PC-9 (cell line): ENCODE results near the gene ABCA1. TPM values are rescaled to one million over a fixed set of nuclear protein-coding genes. Genes with fewer than 3 reads are reported as not detected.
"Not testable (repeated sequence)": the region's sequence is repeated elsewhere in the genome, so short reads cannot be mapped to it uniquely, and the experiment has no call there.

ENCODE experiments used
- BruUV-seq: library from RNA; stranded (reverse); fragments of 400-500 nt; replicated peaks from 2 replicates; lab custom pipeline; 2021; lab: Mats Ljungman, UMichigan
- CTCF ChIA-PET: fragments of 300-600 bp; sonication (Branson Sonifier 250); formaldehyde crosslinking; loops from one replicate; lab custom pipeline; 2022; ENCODE audit warnings: antibody characterized with exemption; lab: Charles Lee
- POLR2A ChIA-PET: fragments of 300-600 bp; sonication (Branson Sonifier 250); formaldehyde crosslinking; loops from one replicate; lab custom pipeline; 2022; ENCODE audit warnings: antibody characterized with exemption; ENCODE audit not compliant: unreplicated experiment; lab: Charles Lee
- DNase-seq, 2 experiments: peaks; one replicate each; pipeline versions ENCODE4 v3.0.0 to v3.0.0-alpha.2; 2015 to 2022; ENCODE audit warnings: mixed read lengths in 1 of 2
- H2AFZ ChIP-seq: fragments of 200-600 bp; sonication (generic); 2 replicates; pipeline ENCODE4 v1.8.1; 2017; ENCODE audit warnings: antibody characterized with exemption
- H3F3A ChIP-seq: fragments of 200-600 bp; sonication (generic); 2 replicates; pipeline ENCODE4 v1.8.1; 2017; ENCODE audit warnings: antibody characterized with exemption, mild to moderate bottlenecking, low read depth; ENCODE audit not compliant: insufficient read depth
- H3K27ac ChIP-seq: fragments of 200-600 bp; sonication (generic); 2 replicates; pipeline ENCODE4 v1.6.1; 2016; ENCODE audit warnings: mixed run types
- H3K27me3 ChIP-seq: fragments of 200-600 bp; sonication (generic); 2 replicates; pipeline ENCODE4 v1.6.1; 2016; ENCODE audit warnings: low read depth, mixed run types; ENCODE audit not compliant: insufficient read depth
- H3K36me3 ChIP-seq: fragments of 200-600 bp; sonication (generic); 2 replicates; pipeline ENCODE4 v1.6.1; 2016; ENCODE audit warnings: low read depth, mixed run types
- H3K4me1 ChIP-seq: fragments of 200-600 bp; sonication (generic); replicated peaks from 2 replicates; pipeline ENCODE4 v1.6.1; 2016; ENCODE audit warnings: mixed run types; ENCODE audit not compliant: insufficient read depth
- H3K4me2 ChIP-seq: fragments of 200-600 bp; sonication (generic); 2 replicates; pipeline ENCODE4 v1.6.1; 2017; ENCODE audit warnings: mixed run types
- H3K4me3 ChIP-seq: fragments of 200-600 bp; sonication (generic); 2 replicates; pipeline ENCODE4 v1.6.1; 2016; ENCODE audit warnings: mixed run types
- H3K79me2 ChIP-seq: fragments of 200-600 bp; sonication (generic); 2 replicates; pipeline ENCODE4 v1.6.1; 2017; ENCODE audit warnings: low read depth, mixed run types
- H3K9me2 ChIP-seq: fragments of 200-600 bp; sonication (generic); 2 replicates; pipeline ENCODE4 v1.8.1; 2017; ENCODE audit warnings: mild to moderate bottlenecking; ENCODE audit not compliant: insufficient read depth
- H3K9me3 ChIP-seq: fragments of 200-600 bp; sonication (generic); 2 replicates; pipeline ENCODE4 v1.8.1; 2016; ENCODE audit warnings: low read depth; ENCODE audit not compliant: insufficient read depth
- H4K20me1 ChIP-seq: fragments of 200-600 bp; sonication (generic); 2 replicates; pipeline ENCODE4 v1.8.1; 2017; ENCODE audit not compliant: insufficient read depth
- EZH2 ChIP-seq: fragments of 200-600 bp; sonication (generic); IDR thresholded peaks from 2 replicates; pipeline ENCODE4 v1.8.0; 2017; ENCODE audit warnings: antibody characterized with exemption, low read depth
- intact Hi-C: fragments of 100-400 bp; cut with micrococcal nuclease; formaldehyde crosslinking; loops from one replicate; pipeline ENCODE4 v1.10.0; 2022; ENCODE audit not compliant: unreplicated experiment
- total RNA-seq: library from RNA; stranded (reverse); gene quantifications from 2 replicates; pipeline ENCODE4 v1.2.3, GENCODE V29; 2021
- TF ChIP-seq, protein P1 (sequence below): fragments of 200-600 bp; sonication (generic); conservative IDR thresholded peaks from 2 replicates; pipeline ENCODE4 v1.6.1; 2017; ENCODE audit warnings: mixed run types, antibody characterized with exemption, mild to moderate bottlenecking, moderate library complexity

Gene ABCA1
- total RNA-seq, 1 experiment from 2014 or later, result 38.3 TPM

DNA sequence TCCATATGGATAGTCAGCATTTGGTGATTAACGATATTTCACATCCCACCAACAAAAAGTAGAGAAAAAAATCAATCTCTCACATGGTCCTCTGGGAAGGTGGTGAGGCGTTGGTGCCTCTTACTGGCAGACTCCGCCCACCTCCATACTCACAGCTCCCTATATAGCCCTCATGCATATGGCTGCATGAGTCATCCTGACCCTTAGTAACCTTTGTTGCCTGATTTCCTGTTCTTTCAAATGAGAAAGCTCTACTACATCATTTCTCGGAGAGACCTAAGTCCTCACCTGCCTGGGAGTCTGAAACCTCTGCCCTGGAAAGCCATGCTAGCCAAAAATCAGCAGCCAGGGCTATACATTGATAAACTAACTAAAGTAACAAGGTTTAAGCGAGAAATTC is 33.3 kb upstream of the ABCA1 start:
- no peaks in the 10 kb centered on the region for H3K27me3 ChIP-seq
- POLR2A ChIA-PET, result interaction anchor here (0.7 kb wide), 2 partner anchors 60 to 887 kb away, joined by 4 read pairs; no protein-coding TSS in a partner anchor
- peak overlapping the region; percentile 59 for H3K4me2 ChIP-seq
- peak overlapping the region; percentile 80 for H3K27ac ChIP-seq
- no peaks in the 10 kb centered on the region for H3K9me3 ChIP-seq
- H3K9me2 ChIP-seq, result no peaks in the 10 kb centered on the region
- no peaks in the 10 kb centered on the region for H4K20me1 ChIP-seq
- intact Hi-C loops, result loop anchor here (10.0 kb wide), 1 partner anchor 284 kb away; the partner anchor contains the start of gene SLC44A1
- no peaks in the 10 kb centered on the region for H3K79me2 ChIP-seq
- DNase-seq, result peak; percentile 53 to 90
- peak overlapping the region; percentile 11; the same call in 1 of the 2 replicates for H2AFZ ChIP-seq
- peaks cover 22% of the 10 kb centered on the region for H3K4me1 ChIP-seq
- CTCF ChIA-PET, result no interaction called here
- TF ChIP-seq EZH2, result no peak
- TF ChIP-seq, protein P1, sequence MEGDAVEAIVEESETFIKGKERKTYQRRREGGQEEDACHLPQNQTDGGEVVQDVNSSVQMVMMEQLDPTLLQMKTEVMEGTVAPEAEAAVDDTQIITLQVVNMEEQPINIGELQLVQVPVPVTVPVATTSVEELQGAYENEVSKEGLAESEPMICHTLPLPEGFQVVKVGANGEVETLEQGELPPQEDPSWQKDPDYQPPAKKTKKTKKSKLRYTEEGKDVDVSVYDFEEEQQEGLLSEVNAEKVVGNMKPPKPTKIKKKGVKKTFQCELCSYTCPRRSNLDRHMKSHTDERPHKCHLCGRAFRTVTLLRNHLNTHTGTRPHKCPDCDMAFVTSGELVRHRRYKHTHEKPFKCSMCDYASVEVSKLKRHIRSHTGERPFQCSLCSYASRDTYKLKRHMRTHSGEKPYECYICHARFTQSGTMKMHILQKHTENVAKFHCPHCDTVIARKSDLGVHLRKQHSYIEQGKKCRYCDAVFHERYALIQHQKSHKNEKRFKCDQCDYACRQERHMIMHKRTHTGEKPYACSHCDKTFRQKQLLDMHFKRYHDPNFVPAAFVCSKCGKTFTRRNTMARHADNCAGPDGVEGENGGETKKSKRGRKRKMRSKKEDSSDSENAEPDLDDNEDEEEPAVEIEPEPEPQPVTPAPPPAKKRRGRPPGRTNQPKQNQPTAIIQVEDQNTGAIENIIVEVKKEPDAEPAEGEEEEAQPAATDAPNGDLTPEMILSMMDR, result no peak
- no TSS peak for BruUV-seq
- peaks cover 8% of the 10 kb centered on the region; the same call in 1 of the 2 replicates for H3F3A ChIP-seq
- no peak overlapping the region for H3K4me3 ChIP-seq
- no peaks in the 10 kb centered on the region for H3K36me3 ChIP-seq

DNA sequence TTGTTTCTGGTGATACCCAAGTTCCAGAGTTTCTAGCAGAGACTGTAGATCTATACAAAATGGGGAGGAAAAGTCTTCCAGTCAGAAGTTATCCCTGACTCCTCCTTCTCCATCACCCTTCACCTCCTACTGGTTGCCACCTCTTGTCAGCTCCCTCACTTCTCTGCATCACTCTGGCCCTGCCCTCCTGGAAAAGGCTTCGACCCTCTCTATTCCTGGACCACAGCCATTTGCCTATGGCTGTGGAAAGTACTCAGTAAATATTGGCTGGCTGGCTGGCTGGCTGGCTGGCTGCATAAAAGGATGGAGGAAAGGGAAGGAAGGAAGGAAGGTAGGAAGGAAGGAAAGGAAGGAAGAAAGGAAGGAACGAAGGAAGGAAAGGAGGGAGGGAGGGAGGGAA is 32.7 kb upstream of the ABCA1 start:
- no peaks in the 10 kb centered on the region for H3K36me3 ChIP-seq
- peaks cover 8% of the 10 kb centered on the region; the same call in 1 of the 2 replicates for H3F3A ChIP-seq
- TF ChIP-seq, protein P1, result no peak
- no peak for TF ChIP-seq EZH2
- 0 out of 2 replicates have a peak overlapping the region, but pooled peaks have one; percentile 7 for H3K4me2 ChIP-seq
- H3K9me3 ChIP-seq, result no peaks in the 10 kb centered on the region
- no peak overlapping the region for H2AFZ ChIP-seq
- no peaks in the 10 kb centered on the region for H4K20me1 ChIP-seq
- CTCF ChIA-PET, result no interaction called here
- no peaks in the 10 kb centered on the region for H3K27me3 ChIP-seq
- no peak overlapping the region for H3K4me3 ChIP-seq
- no peaks in the 10 kb centered on the region for H3K9me2 ChIP-seq
- peak overlapping the region; percentile 80; the same call in 1 of the 2 replicates for H3K27ac ChIP-seq
- DNase-seq, result no peak
- H3K4me1 ChIP-seq, result peaks cover 22% of the 10 kb centered on the region
- no peaks in the 10 kb centered on the region for H3K79me2 ChIP-seq
- POLR2A ChIA-PET, result interaction anchor here (0.6 to 0.7 kb wide), 2 partner anchors 60 to 167 kb away, joined by 3 to 4 read pairs; no protein-coding TSS in a partner anchor
- intact Hi-C loops, result loop anchor here (10.0 kb wide), 1 partner anchor 284 kb away; the partner anchor contains the start of gene SLC44A1
- BruUV-seq, result TSS peak; percentile 36

DNA sequence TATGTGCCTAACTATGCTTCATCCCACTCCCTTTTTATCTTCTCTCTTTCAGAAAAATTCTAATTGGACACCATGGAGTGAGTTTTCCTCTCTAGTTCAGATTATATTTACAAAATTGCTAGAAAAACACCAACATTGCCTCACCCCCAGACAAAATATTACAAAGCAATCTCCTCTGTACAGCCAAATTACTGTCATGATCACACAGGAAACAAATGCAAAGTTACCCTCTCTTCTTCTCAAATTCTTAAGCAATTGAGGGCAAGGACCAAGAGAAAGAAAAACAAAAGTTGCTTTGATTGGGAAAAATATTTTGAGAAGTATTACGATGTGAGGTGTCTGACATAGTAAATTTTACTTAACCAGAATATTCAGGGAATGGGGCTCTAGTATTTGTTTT is 30.8 kb upstream of the ABCA1 start:
- intact Hi-C loops, result no loop called here
- H3K9me3 ChIP-seq, result no peaks in the 10 kb centered on the region
- H3K27ac ChIP-seq, result no peak overlapping the region
- H3K4me3 ChIP-seq, result no peak overlapping the region
- H3K79me2 ChIP-seq, result no peaks in the 10 kb centered on the region
- DNase-seq, result no peak
- H3K9me2 ChIP-seq, result no peaks in the 10 kb centered on the region
- H3K4me1 ChIP-seq, result peaks cover 33% of the 10 kb centered on the region
- H3K4me2 ChIP-seq, result no peak overlapping the region
- POLR2A ChIA-PET, result no interaction called here
- CTCF ChIA-PET, result no interaction called here
- H3K27me3 ChIP-seq, result no peaks in the 10 kb centered on the region
- BruUV-seq, result no TSS peak
- TF ChIP-seq EZH2, result no peak
- TF ChIP-seq, protein P1, result no peak
- H3F3A ChIP-seq, result peaks cover 9% of the 10 kb centered on the region; the same call in 1 of the 2 replicates
- H3K36me3 ChIP-seq, result no peaks in the 10 kb centered on the region
- no peak overlapping the region for H2AFZ ChIP-seq
- H4K20me1 ChIP-seq, result no peaks in the 10 kb centered on the region

DNA sequence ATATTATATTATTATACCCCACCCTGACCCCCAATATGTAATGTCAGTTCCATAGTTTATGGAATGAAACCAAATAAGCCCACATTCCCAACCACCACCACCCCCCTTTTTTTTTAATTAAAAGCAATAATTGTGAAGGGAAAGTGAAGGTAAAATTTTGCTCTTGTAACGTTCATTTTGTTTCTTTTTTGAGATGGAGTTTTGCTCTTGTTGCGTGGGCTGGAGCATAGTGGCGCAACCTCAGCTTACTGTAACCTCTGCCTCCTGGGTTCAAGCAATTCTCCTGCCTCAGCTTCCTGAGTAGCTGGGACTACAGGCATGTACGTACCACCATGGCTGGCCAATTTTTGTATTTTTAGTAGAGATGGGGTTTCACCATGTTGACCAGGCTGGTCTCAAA is 30.1 kb upstream of the ABCA1 start:
- peaks cover 14% of the 10 kb centered on the region; the same call in 1 of the 2 replicates for H3F3A ChIP-seq
- intact Hi-C loops, H3K9me3 ChIP-seq, H3K4me2 ChIP-seq, CTCF ChIA-PET, H2AFZ ChIP-seq, H3K36me3 ChIP-seq, H3K4me3 ChIP-seq, H3K27me3 ChIP-seq, H4K20me1 ChIP-seq, H3K27ac ChIP-seq, H3K79me2 ChIP-seq, H3K9me2 ChIP-seq, DNase-seq, BruUV-seq, POLR2A ChIA-PET: not testable (repeated sequence)
- H3K4me1 ChIP-seq, result peaks cover 40% of the 10 kb centered on the region
